D721Med (cell line): Measurements from ENCODE around the gene PVALEF.

Experiments
- DNase-seq: peaks from one replicate; pipeline ENCODE4 v3.0.0; 2011; ENCODE audit warnings: low spot score; ENCODE audit not compliant: insufficient read length
- FAIRE-seq: peaks from 2 replicates; lab custom pipeline; 2011; peaks lifted over from hg19 to GRCh38; lab: Jason Lieb, UNC
- TF ChIP-seq, protein P1 (sequence below): IDR thresholded peaks from 2 replicates; pipeline ENCODE4 v1.5.1; 2012; ENCODE audit warnings: mild to moderate bottlenecking, control low read depth; ENCODE audit not compliant: insufficient read depth; ENCODE audit errors: missing control alignments

Gene PVALEF

DNA sequence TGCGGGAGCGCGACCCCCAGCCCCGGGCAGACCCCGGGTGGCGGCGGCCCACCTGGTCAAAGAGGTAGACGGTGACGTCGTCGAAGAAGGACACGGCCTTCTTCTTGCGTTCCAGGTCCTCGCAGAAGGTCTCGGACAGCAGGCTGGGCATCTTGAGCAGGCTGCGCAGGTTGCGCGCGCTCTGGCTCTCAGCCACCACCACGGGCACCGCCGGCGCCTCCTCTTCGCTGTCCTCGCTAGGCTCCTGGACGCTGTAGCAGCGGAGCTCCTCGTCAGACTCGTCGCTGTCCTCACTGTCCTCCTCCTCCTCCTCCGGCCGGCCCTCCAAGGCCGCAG lies 45.2 kb upstream of the PVALEF start:
- TF ChIP-seq, protein P1, sequence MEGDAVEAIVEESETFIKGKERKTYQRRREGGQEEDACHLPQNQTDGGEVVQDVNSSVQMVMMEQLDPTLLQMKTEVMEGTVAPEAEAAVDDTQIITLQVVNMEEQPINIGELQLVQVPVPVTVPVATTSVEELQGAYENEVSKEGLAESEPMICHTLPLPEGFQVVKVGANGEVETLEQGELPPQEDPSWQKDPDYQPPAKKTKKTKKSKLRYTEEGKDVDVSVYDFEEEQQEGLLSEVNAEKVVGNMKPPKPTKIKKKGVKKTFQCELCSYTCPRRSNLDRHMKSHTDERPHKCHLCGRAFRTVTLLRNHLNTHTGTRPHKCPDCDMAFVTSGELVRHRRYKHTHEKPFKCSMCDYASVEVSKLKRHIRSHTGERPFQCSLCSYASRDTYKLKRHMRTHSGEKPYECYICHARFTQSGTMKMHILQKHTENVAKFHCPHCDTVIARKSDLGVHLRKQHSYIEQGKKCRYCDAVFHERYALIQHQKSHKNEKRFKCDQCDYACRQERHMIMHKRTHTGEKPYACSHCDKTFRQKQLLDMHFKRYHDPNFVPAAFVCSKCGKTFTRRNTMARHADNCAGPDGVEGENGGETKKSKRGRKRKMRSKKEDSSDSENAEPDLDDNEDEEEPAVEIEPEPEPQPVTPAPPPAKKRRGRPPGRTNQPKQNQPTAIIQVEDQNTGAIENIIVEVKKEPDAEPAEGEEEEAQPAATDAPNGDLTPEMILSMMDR, result no peak
- no peak for FAIRE-seq
- no peak for DNase-seq

DNA sequence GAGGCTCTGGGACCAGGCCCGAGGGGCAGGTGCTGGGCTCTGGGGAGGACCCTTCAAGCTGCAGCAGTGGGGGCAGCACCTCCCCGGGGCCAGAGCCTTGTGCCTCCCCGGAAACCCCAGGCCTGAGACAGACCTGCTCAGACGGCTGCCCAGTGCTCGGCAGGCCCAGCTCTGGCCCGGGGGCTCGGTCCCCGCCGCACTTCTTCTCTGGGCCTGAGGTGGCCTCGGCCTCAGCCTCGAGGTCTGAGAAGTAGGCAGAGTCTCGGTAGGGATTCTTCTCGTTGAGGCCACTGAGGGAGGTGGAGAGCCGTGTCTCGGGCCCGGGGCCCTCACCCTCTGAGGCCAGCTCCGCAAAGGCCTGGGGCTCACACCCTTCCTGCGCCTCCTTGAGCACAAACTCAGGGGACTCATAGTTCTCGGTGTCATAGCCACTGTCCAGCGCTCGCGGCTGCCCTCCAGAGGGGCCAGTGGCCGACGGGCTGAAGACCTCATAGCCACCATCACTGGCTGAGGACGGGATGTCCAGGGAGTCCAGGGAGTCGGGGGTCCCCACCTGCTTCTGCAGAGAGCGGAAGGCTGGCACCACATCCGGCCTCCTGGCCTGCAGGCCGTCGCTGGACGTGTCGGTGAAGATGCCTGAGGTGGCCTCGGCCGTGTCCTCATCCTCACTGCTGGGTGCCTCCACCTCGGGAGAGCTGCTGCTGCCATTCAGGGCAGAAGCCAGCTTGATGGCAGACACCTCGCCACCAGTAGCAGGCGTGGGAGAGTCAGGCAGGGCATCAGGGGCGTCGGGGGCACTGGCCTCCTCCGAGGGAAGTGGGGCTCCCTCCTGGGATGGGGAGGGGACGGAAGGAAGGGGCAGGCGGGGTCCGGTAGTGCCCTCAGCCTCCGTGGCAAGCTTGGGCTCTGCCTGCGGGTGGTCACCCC lies 44.3 kb upstream of the PVALEF start:
- FAIRE-seq (no peak), DNase-seq (no peak)
- TF ChIP-seq, protein P1, result no peak

DNA sequence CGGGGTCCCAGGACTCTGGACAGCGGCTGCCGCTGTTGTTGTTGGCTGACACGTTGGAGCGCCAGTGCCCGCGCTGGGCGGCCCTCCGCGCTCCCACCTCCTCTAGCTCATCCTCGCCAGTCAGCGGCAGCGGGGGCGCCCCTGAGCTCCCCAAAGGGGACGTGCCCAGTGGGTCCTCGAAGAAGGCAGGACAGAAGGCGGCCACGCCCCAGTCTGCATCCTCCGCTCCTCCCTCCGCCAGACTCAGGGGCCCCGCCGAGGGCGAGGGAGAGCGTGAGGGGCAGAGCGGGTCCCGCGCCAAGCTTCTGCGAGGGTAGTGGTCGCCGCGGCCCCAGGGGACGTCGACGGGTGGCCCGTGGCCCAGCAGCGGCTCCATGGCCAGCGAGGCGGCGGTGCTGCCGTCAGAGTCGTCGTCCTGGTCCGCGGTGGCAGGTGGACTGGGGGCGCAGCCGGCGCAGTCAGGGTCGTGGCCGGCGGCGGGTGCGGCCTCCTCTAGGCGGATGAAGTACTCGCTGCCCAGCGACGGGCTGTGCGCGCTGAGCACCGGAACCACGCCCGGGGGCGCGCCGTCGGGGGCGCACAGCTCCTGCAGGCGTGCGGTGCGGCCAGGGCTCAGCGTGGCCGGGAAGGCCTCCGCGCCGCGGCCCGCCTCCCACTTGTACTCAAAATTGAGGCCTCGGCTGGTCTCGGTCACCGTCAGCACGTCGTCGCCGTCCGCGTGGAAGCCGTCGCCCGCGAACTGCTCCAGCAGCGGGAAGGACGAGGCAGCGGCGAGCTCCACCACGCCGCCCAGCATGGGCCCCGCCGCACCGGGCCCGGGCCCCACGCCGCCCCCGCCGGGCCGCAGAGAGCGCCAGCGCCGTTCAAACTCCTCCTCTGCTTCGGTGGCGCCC lies 43.2 kb upstream of the PVALEF start:
- DNase-seq (no peak), FAIRE-seq (no peak)
- TF ChIP-seq, protein P1, result no peak

DNA sequence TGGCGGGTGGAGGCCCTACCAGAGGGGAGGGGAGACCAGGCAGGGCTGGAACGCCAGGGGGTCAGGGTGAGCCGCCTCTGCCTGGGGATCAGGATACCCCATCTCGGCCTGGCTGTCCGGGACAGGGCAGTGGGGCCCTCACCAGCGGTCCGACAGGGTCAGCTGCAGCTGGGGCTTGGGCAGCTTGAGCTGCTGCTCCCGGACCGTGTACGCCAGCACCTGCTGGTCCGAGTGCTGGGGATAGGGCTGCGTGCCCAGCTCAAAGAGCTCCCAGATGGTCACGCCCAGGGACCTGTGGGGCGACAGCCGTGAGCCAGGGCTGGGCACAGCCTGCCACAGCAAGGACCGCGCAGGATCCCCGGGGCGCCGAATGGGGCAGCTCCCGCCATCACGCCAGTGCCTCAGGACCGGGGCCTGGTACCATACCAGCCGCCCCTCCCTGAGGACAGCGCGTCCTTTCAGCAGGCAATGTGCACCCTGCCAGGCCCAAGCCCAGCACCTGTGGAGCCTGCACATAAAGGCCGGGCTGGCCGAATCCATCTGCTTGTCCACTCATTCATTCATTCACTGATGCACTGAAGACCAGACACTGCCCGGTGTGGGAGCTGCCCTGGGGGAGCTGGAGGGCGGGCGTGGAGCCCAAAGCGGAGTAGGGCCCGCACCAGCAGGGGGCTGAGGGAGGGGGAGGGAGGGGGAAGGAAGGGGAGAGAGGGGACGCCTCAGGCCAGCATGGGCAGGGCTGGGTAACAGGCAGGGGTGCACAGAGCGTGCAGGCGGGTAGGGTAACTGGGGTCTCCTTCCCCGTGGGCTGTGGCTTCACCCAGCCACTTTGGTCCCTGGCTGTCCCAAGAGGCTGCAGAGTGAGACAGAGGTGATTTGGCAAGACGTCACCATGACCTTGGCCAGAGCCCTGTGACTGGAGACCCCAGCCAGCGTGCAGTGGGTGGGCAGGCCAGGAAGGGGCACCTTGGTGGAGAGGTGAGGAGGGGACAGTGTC lies 42.0 kb upstream of the PVALEF start:
- DNase-seq, result no peak
- FAIRE-seq, result no peak
- TF ChIP-seq, protein P1, result no peak

DNA sequence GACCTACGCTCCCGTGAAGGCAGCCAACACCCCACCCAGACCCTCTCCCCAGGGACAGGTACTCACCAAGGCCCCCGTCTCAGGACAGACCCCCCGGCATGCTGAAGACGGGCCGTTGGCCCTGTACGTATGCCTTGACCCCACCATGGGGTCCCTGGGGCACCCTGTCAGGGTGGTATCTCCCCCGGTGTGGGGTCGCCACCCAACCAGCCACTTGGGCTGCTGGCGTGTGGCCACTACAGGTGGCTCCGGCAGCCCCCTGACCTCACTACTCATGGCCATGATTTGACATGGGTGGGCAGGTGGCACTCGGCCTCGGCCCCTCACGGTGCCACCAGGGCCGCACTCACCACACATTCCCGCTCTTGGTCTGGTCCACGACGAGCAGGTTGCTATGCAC lies 40.9 kb upstream of the PVALEF start:
- TF ChIP-seq, protein P1, result no peak
- DNase-seq (no peak), FAIRE-seq (no peak)

DNA sequence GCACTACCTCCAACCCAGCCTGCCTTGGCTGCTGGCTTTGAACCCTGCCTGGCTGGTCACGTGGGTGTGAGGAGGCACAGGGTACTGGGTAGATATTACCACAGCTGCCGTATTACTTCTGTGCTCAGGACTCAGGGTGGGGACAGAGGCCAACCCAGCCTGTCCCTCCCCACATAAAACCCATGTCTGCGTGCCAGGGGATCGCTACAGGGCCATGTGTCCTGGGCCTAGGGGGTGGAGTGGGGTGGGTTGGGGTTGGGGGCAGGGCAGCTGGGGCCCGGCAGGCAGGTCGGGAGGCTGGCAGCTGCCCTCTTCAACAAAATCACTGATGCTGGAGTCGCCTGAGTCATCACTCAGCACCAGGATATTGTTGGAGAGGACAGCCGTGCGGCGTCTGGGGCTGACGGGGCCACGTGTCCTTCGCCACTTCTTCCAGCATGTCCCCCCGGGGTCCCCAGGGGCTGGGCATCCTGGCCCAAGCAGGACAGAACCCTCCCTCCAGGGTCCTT lies 39.7 kb upstream of the PVALEF start:
- no peak for DNase-seq
- FAIRE-seq, result no peak
- TF ChIP-seq, protein P1, result no peak
